ENCODE data around the gene MCF2L2.

Gene MCF2L2

DNA sequence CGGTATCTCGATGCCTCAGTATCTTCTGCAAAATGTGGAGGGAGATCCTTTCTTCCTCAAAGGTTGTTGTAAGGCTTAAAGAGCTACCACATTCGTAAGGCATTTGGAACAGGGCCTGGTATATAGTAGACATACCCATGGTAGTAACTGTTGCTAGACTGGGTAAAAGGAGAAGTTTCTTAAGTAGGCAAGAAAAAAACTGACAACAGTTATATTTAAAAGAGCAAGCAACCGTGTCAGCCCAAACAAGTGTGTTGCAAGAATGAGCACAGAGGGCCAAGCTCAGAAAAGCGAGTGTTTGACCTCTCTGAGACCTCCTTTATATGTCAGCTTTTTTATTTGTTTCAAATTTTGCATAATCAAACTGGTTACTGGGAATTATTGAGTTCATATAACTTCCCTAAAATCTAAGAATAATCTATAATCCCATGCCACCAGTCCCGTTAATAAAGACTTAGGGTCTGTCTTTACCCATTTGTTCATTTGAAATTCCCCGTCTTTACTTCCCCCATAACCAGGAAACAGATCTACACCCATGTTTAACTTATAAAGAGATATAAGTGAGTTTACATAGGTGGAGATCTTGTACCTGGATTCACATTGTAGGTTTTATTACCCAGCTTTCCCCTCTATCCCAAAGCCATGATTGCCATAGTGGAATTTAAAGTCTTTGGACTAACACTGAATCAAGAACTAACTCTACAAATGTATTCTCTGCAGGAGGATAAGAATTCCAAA, 168.1 kb downstream of the MCF2L2 start:
- DNase-seq (ENCODE audit: low read depth) = no peak
- no peak overlapping the region for H3K4me3 ChIP-seq (ENCODE audit: low read depth, low read length)
- TF ChIP-seq CTCF (IDR thresholded peaks at IDR 0.05; ENCODE audit: low read depth, low read length, missing control alignments) = no peak

GRCh38 chr3:183259621-183260020, 168.8 kb downstream of the MCF2L2 start:
- DNase-seq (ENCODE audit: low read depth) = no peak
- TF ChIP-seq CTCF (IDR thresholded peaks at IDR 0.05; ENCODE audit: low read depth, low read length, missing control alignments) = no peak
- no peak overlapping the region for H3K4me3 ChIP-seq (ENCODE audit: low read depth, low read length)

- no peak for TF ChIP-seq CTCF (IDR thresholded peaks at IDR 0.05; ENCODE audit: low read depth, low read length, missing control alignments)
Observed at GRCh38 chr3:183259087-183259486, 169.3 kb downstream of the MCF2L2 start.

GRCh38 chr3:183255348-183255730, 173.1 kb downstream of the MCF2L2 start:
- DNase-seq (ENCODE audit: low read depth) = no peak
- TF ChIP-seq CTCF (IDR thresholded peaks at IDR 0.05; ENCODE audit: low read depth, low read length, missing control alignments) = no peak
- H3K4me3 ChIP-seq (ENCODE audit: low read depth, low read length) = no peak overlapping the region

More at GRCh38 chr3:183259087-183259486, 169.3 kb downstream of the MCF2L2 start:
- no peak overlapping the region for H3K4me3 ChIP-seq (ENCODE audit: low read depth, low read length)
- DNase-seq (ENCODE audit: low read depth) = no peak

DNA sequence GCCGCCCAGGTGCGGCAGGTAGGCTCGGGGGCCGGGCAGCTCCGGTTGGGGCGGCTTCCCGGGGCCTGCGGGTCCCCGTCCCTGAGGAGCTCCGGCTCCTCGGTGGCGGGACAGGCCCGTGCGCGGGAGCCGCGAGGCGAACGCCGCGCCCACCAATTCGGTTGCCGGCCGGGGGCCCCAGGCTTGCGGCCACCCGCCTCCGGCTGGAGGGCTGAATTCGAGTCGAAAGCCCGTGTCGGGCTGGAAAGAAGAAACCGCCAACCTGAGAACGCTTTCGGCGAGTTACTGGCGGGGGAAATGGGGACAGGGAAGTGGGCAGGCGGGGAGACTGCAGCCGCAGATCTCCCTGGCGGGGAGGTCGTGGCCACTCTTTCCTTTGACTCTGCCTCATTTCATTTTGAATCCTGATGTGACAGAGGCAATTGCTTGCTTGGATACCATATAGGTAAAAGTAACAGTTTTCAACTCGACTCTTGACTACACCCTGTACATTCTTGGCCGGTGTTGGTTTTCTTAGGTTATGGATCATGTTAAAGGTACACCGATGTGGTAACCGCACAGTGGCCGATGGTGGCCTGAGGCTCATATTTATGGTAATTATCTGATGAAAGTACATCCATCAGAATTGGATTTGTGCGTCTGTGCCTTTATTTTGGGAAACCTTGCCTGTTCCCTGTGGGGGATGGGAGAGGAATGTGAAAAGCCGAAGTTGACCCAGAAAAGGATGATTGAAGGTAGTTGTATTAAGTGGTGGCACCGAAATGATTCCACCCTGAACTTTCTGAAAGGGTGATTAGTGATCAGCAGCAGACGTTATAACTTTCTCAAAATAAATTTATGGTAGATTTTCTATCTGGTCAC, 173.7 kb downstream of the MCF2L2 start:
- DNase-seq (ENCODE audit: low read depth) = no peak
- H3K4me3 ChIP-seq (ENCODE audit: low read depth, low read length) = peak overlapping the region; percentile 27; the same call in 1 of the 2 replicates
- no peak for TF ChIP-seq CTCF (IDR thresholded peaks at IDR 0.05; ENCODE audit: low read depth, low read length, missing control alignments)

DNA sequence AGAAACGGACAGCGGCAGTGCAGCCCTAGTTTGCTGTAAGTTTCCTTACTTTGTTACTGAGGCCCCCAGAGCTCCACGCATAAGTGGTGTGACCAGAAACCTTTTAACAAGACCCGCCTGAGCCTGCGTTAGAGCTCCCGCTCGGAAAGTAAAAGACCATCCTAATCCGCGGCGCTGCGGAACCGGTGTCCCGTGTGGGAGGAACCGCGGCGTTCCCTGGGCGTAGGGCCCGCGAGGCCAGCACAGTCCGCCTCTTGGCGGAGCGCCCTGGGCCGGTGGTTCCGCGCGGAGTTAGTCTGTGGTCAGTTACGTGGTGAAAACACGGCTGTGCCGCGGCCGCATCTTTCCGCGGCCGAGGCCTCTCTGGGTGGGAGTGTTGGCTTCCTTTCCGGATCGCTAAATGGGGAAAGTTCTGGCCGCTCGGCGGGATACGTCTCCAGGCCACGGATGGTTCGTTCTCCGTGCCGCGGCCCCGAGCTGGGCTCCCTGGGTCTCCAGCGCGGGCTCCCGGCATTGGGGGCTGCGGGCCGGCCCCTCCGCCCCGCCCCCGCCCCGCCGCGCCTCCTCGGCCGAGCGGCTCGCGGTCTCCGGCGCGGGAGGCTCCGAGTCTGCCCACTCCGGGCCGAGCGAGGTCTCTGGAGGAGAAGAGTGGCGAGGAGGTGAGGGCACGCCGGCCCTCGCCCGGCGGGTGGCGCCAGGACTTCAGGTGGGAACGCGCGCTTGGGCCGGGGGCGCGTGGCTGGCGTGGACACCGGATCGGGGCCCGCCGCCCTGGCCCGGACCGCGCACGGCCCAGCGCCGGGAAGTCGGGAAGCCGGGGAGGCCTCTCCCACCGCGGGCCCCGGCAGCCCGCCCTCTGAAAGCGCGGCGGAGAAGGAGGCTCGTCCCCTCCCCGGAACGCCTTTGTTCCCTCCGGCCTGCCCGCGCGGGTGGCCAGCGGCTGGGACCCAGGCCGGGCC, 174.6 kb downstream of the MCF2L2 start:
- DNase-seq (ENCODE audit: low read depth) = no peak
- peak overlapping the region; percentile 34 for H3K4me3 ChIP-seq (ENCODE audit: low read depth, low read length)
- TF ChIP-seq CTCF (IDR thresholded peaks at IDR 0.05; ENCODE audit: low read depth, low read length, missing control alignments) = no peak
